NCI-H2029 treated with DMSO at 0.1 percent for 48 hours (cell line): ENCODE data around the gene DNAJC16.
"Not testable (repeated sequence)": the region's sequence is repeated elsewhere in the genome, so short reads cannot be mapped to it uniquely, and the experiment has no call there.

Experiments used
- DNase-seq: peaks from one replicate; lab custom pipeline; 2025; lab: John Stamatoyannopoulos, UW

The DNAJC16 gene

DNA sequence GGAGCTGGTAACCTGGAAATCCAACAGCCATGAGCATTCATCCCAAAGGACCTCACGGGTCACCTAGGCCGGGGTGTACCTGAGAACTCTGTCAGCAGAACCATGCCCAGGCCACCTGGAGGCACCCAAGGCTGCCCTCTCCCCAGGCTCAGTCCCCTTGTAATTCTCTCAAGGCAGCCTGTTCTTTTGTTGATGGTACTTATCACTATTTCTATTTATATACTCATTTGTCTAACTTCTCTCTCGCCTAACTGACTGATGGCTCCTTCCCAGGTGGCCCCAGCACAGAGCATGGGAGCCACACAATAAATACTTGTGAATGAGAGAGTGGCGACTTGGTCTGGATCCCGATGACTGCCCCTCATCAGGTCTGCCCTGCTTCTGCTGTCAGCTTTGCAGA is 19.4 kb upstream of the DNAJC16 start:
- DNase-seq: no peak

DNA sequence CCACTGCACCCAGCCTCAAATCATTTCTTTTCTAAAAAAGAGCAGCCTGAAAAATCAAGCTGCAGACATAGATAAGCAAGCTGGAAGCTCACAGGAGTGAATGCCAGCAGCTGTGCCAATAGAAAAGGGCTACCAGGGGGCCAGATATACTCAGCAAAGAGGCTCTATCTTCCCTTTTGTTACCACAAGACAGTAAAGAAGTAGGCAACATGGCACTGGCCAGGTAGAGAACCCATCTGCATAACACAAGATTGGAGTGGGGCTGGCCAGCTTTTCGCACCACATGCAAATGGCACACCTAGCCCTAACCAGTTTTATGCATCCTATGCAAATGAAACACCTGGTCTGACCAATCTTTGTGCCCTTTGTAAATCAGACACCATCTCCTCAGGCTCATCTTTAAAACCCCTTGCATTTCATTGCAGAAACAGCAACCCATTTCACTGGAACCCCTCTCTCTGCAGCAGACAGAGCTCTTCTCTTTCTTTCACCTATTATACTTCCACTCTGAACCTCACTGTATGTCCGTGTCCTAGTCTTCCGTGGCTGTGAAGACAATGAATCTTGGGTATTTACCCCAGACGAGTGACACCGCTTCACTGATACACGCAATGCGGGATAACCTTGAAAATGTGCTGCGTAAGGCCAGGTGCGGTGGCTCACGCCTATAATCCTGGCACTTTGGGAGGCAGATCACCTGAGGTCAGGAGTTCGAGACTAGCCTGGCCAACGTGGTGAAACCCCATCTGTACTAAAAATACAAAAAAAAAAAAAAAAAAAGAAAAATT is 17.8 kb upstream of the DNAJC16 start:
- no peak for DNase-seq

DNA sequence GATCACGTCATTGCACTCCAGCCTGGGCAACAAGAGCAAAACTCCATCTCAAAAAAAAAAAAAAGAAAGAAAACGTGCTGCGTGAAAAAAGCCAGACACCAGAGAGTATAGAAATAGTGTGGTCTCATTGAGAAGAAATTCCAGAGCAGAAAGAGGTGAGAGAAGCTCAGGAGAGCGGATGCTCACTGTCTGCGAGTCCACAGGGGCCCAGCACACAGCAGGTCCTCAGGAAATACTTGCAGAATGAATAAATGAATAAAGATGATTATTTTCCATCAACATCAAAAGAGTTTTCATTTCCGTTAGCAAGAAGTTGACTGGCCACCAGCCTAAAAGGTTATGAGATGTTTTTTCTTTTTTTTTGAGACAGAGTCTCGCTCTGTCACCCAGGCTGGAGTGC is 17.1 kb upstream of the DNAJC16 start:
- no peak for DNase-seq

DNA sequence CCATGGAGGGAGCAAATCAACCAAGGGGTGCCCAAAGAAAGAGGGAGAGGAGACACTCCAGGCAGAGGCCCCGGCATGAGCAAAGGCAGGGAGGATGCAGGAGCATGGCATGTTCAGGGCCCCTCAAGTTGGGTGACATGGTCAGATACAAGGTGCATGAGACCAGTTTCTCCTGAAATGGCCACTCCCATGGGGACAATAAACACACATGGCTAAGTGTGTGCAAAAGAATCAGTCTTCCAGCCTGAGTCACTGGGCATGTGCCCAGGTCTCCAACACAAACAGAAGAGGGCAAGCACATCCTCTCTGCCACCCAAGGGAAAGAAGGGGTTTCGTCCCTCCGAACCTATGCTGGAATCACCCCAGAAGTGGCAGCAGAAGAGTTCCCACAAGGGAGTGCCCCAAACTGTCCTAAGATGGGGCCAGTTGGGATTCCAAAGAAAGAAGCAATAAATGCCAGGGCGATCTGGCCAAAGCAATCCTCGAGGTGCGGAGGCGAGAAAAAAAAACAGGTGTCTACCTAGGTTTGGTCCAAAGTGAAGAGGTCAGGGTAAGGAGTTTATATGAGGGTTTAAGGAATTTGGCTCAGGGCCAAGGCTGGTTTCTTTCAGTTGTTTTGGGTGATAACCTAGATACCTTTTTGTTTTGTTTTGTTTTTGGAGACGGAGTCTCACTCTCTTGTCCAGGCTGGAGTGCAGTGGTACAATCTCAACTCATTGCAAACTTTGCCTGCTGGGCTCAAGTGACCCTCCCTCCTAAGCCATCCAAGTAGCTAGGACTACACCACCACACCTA is 15.8 kb upstream of the DNAJC16 start:
- DNase-seq: no peak

DNA sequence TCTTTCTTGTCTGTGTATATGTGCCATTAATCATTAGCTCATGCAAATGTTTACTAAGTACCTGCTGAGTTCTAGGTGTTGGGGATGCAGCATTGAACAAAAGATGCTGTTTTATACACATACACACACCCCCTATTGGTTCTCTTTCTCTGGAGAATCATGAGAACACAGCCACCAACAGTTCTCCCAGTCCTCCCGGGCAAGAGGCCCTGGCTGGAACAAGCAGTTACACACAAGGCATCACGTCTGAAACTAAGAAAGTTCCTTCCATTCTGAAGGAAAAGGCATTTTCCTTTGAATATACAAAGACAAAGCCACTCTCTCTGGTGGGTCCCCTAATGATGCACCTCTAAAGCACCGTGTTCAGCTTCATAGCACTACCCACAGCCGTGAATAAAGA is 13.5 kb upstream of the DNAJC16 start:
- no peak for DNase-seq

DNA sequence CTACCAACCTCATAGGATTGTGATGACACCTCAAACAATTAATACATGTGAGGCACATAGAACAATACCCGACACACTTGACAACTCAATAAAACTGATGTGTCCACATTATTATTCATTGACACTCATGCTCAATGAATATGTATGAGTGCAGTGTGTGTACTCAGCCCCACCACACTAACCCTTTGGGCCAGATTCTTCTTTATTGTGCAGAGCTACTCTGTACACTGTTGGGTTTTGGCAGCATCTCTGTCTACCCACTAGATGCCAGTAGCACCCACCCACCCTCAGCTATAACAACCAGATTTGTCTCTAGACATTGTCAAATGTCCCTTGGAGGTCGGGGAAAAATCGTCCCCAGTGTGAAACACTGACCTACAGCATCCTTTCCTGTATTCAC is 12.7 kb upstream of the DNAJC16 start:
- no peak for DNase-seq

DNA sequence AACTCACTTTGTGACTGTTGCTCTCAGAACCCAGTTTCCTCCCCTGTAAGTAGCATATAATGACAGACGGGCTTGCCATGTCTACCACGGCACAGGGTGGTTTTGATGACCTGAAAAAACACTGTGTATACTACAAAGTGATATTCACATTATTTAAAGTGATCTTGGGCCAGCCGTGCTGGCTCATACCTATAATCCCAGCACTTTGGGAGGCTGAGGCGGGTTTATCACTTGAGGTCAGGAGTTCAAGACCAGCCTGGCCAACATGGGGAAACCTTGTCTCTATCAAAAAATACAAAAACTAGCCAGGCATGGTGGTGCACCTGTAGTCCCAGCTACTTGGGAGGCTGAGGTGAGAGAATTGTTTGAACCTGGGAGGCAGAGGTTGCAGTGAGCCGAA is 12.1 kb upstream of the DNAJC16 start:
- not testable (repeated sequence) for DNase-seq

DNA sequence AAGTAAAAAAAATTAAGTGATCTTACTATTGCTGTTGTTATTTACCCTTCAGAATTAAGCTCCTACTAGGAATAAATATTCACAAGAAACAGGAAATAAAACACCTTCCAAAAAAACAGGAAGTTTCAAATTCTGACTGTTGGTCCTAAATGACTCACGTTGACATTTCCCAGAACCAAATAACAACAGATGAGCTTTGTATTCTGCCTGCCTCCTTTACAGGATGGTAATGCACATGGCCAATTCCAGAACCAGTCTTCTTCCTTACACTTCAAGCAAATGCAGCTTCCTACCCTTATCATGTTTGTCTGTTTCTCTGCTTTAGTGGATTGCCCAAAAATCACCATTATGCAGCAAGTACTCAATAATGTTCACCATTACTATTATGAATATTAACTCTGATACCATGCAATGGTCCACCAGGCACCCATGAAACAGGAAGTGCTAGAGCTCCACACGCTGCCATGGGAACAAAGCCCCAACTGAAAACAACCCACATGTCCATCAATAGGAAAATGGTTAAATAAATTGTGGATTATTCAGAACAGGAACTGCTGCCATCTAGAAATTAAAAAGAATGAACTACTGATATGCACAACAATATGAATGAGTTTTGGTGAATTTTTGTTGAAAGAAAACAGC is 11.5 kb upstream of the DNAJC16 start:
- DNase-seq: no peak

DNA sequence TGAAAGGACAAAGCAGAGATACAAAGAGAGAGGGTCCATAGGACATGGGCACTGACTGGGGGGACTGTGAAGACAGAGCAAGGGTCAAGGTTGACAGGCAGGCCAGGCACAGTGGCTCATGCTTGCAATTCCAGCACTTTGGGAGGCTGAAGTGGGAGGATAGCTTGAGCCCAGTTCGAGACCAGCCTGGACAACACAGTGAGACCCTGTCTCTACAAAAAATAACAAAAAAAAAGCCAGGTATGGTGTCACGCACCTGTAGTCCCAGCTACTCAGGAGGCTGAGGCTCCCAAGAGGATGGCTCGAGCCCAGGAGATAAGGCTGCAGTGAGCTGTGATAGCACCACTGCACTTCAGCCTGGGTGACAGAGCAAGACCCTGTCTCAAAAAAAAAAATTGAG is 7.0 kb upstream of the DNAJC16 start:
- no peak for DNase-seq

DNA sequence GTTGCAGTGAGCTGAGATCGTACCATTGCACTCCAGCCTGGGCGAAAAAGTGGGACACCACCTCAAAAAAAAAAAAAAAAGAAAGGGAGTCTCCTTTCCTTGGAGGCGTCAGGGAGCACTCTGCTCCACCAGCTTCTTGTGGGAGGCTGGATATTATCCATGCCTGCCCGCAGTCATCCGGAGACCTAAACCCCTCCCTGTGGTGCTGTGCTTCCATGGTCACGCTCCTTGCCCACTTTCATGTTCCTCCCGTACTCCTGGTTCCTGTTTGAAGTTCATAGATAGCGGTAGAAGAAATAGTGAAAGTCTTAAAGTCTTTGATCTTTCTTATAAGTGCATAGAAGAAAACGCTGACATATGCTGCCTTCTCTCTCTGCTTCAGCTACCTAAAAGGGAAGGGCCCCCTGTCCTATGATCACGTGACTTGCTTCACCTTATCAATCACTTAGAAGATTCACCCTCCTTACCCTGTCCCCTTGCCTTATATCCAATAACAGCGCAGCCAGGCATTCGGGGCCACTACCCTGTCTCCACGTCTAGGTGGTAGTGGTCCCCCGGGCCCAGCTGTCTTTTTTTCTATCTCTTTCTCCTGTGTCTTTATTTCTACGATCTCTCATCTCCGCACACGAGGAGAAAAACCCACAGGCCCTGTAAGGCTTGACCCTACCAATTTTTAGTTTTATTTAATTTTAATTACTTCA is 5.3 kb upstream of the DNAJC16 start:
- not testable (repeated sequence) for DNase-seq

DNA sequence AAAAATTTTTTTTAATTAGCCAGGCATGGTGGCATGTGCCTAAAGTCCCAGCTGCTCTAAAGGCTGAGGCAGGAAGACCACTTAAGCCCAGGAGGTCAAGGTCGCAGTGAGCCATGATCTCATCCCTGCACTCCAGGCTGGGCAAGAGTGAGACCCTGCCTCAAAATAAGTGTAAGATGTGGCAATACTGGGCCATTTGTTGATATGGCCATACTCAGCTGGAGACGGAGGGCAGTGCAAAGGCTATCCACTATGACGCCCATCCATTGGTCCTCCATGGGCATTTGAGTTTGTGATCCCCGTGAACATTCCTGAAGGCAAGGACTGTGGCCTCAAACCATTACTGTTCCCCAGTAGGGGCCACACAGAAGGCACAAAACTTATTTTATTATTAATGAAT is 4.1 kb upstream of the DNAJC16 start:
- DNase-seq: no peak

DNA sequence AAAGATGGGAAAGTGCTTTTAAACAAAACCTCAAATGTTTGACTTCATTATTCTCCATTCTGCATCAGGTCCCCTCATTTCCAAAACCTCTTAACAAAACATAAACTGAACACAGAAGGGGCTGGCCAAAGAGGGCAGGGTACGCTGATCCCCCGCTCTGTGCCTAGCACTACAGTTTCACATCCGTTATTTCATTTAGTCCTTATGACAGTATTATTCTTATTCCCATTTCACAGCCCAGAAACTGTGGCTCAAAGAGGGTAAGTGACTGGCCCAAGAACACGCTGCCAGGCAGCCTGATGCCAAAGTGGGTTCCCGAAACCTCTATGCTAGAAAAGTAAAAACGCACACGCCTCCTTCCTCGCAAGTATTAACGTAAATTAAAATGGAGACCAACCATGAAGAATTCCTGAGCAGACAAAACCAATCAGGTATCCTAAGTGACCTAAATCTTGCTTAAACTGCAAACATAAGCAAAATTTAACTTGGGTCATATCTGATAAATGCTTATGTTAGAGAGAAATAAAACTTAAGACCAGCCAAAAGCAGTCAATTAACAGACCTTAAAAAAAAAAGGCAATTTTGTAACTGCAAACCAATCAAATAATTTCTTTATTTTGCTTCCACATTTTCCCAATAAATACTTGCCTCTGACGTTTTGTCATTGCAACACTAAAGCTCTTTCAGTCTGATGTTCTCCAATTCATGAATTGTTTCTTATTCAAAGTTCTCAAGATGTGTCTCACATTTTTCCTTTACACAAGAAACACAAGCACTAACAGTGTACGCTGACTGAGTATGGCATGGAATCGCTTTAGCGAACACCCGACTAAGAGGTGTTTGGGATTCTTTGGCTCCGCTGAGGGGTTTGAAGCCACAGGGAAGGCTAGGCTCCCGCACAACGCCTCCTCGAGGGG is 3.3 kb upstream of the DNAJC16 start:
- no peak for DNase-seq

DNA sequence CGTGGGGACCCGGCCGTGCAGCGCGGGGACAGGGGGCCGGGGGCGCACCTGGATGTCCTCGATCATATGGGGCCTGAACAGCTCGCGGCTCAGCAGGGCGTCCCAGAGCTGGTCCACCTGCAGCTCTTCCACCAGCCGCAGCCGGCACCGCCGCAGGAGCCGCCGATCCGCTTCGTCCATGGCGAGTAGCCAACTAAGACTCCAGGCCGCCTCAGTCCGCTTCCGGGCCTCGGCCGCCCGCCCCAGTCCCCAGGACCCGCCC is 2.7 kb upstream of the DNAJC16 start, which contains the start of gene CASP9:
TSS of gene CASP9 (minus strand) at position 195 of the 262 bp plus-strand sequence. CDS start at position 180, 15 bp downstream.
- DNase-seq: no peak

DNA sequence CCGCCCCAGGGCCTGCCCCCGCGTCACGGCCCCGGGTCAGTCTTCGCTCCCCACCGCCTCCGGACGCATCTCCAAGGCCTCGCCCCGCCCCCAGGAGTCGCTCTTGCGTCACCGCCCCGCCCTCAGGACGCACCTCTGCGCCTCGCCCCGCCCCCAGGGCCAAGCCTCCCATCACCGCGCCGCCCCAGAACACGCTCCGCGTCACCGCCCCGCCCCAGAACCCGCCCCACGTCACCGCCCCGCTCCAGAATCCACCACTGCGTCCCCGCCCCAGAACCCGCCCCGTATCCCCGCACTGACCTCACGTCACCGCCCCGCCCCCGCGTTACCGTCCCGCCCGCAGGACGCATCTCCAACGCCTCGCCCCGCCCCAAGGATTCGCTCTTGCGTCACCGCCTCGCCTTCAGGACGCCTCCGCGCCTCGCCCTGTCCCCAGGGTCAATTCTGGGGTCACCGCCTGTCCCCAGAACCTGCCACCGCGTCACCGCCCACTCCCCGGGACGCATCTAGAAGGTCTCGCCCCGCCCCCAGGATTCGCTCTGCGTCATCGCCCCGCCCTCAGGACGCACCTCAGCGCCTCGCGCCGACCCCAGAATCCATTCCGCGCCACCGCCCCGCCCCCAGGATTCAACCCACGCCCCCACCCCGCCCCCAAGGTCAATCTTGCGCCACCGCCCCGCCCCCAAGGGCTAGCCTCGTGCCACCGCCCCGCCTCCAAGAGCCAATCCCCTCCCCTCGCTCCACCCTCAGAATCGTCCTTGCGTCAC is 2.2 kb upstream of the DNAJC16 start:
- DNase-seq: peak; percentile 84

DNA sequence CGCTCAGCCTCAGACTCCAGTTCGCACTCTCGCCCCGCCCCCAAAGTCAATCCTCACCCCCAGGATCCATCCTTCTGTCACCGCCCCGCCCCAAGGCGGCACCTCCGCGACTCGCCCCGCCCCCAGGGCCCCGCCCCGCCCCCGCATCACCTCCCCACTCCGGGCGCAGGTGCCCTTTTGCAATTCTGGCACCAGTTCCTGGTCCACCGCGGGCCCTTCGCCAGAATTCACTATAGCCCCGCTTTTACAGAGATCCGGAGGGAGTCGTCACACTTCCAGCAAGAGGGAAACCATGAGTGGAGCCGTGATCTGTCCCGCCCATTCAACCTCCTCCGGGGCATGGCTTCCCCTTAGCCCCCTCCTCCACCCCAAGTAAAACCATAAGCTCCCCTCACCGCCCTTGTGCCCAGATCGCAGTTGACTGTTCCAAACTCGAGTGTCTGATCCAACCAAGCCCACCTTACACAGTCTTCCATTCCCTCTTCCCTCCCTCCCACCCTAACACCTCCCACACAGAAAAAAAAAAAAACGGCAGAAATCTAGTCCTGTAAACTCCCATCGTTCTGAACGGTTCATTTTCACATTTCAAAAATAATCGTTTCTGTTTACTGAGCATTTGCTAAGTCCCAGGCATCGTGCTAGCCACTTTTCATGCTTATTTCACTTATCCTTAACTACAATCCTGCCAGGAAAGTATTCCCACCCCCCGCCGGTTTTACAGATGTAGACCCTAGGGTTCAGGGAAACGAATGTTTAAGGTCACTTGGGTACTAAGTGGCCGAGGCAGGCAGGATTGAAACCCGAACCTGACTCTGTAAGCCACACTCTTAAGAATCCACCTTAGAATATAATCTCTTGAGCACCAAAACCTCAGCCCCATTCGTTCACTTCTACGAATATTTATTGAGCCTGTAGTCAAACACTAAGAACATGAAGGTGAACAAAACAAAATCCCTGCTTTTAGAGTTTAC is 1.3 kb upstream of the DNAJC16 start:
- DNase-seq: peak; percentile 82

DNA sequence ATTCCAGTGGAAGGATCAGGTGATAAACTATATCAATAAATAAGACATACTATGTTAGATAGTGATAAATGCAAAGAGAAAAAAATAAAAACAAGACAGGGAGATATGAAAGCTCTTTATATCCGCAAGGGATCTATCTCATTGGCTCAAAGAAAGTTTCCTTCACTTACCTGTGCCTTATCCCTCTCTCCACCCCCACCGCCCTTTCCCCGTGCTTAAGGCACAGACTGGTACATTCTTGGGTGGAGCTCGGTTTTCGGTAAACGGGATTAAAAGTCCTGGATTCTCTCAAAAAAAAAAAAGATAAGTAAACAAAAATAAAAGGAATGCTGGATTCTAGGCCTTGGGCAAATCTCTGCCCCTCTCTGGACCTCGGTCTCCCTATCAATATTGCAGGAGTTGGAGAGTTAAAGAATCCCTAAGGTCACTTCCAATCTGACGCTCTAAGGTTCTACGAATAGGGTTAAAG is 593 bp upstream of the DNAJC16 start:
- no peak for DNase-seq

DNA sequence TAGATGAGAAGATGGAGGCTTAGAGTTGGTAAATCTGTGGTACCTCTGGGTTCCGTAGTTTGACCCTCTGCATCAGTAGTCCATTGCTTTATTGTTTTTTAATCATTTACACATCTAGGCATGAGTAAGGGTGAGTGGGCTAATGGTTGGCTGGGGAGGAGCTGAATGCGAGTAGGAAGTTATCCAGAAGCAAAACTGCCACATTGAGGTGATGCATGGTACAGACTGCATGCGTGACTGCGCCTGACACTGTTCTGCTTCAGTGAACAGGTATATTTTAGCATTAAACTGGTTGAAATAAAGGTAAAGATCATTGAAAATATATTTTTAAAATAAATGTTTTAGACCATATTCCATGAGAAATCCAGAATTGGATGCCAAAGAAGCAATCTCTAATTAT is 4.4 kb downstream of the DNAJC16 start:
- no peak for DNase-seq

DNA sequence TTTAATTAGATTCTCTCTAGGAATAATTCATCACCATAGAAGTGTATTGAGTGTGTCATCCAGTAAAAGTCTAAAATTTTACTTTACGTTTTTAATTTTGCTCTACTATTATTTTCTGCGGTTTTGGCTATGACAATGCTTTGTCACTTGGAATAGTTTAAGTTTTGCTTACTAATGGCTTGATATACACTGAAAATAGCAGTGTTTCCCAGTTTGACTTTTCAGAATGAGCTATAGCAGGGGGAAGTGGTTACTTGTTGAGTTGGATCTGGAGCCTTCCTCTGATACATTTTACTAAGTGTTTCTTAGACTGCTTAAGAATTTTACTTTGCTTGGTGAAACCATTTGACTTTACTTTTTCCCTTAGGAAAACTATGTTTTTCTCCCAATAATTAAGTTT is 5.0 kb downstream of the DNAJC16 start:
- DNase-seq: no peak

DNA sequence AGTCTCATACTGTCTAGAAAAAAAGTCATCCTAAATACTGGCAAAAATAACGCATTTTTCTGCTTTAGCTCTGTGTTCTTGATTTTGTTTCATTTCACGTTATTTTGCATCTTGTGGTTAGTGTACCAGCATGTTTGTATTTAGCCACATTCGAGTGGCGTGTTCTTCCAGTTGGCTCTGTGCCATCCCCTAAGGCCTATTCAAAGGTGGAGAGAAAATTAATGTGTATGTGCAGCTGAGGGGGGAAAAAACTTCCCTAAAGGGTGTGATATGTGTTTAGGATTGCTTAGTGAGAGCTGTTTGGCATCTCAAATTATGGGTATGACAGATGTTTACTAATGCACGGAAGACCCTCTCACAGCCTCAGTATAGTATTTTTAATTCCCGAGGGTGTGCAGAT is 12.1 kb downstream of the DNAJC16 start:
- no peak for DNase-seq
